Ovary (tissue), 3 donors: ENCODE data around the gene DPY30.
"Not testable (repeated sequence)": the region's sequence is repeated elsewhere in the genome, so short reads cannot be mapped to it uniquely, and the experiment has no call there.

Source experiments
- CTCF ChIP-seq, 3 donors: fragments of 450-650 bp in 2 of 3; fragments of 200-600 bp in 1 of 3; IDR thresholded peaks; one replicate each; pipeline versions ENCODE4 v1.5.1 to v1.8.0; 2016 to 2022; ENCODE audit warnings: antibody characterized with exemption in 3 of 3, mild to moderate bottlenecking in 1 of 3
- EP300 ChIP-seq: sonication (generic); formaldehyde crosslinking; IDR thresholded peaks from one replicate; pipeline ENCODE4 v1.6.1; 2017; ENCODE audit warnings: antibody characterized with exemption
- POLR2A ChIP-seq: fragments of 450-650 bp; IDR thresholded peaks from one replicate; pipeline ENCODE4 v1.6.1; 2017; ENCODE audit warnings: antibody characterized with exemption, mild to moderate bottlenecking, moderate library complexity
- donor health status: DM: no; HTN: no; CAD: no.

- not testable (repeated sequence) for TF ChIP-seq CTCF (IDR thresholded peaks at IDR 0.05); POLR2A; EP300
Measured at GRCh38 chr2:32054583-32054982, 15.0 kb upstream of the DPY30 start.
